ENCODE data around the gene MAFG.

MAFG gene

DNA sequence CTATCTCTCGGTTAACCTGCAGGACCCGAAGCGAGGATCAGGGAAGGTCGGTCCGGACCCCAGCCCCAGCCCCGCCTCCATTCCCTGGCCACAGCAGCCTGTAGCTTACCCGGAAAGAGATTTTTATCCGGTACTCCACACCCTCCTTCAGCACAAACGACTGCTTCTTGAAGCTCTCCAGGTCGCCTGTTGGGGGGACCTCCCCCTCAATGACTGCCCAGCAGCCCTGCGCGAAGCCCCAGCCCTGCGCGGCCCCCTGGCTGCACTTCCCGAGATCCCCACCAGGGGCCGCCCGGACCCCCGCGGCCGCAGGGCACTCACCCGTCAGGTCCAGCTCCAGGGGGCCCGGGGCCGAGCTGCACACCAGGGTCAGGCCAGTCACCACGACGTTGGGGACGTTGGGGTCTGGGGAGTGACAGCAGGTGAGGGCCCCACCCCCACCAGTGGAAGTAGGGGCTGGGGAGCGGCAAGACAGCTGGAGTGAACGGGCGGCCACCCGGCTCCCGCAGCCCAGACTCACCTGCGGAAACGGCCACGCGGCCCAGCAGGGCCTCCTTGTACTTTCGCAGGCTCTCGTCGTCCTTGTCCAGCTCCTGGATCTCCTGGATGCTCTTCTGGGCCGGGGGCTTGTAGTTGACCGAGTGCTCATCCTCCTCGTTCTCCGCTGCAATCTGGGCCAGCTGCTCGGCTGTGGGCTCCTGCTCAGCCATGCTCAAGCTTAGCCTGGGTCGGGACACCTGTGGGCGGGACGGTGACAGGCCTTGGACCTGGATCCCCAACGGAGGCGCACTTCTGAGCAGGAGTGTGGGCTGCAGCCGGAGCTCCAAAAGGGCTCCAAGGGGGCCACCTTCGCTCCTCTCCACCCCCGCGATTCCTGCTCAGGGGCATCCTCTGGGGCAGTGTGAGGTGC lies 58.1 kb downstream of the MAFG start (continued):
- TF ChIP-seq, protein P1, sequence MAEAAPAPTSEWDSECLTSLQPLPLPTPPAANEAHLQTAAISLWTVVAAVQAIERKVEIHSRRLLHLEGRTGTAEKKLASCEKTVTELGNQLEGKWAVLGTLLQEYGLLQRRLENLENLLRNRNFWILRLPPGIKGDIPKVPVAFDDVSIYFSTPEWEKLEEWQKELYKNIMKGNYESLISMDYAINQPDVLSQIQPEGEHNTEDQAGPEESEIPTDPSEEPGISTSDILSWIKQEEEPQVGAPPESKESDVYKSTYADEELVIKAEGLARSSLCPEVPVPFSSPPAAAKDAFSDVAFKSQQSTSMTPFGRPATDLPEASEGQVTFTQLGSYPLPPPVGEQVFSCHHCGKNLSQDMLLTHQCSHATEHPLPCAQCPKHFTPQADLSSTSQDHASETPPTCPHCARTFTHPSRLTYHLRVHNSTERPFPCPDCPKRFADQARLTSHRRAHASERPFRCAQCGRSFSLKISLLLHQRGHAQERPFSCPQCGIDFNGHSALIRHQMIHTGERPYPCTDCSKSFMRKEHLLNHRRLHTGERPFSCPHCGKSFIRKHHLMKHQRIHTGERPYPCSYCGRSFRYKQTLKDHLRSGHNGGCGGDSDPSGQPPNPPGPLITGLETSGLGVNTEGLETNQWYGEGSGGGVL (tag by site-specific recombination; IDR thresholded peaks at IDR 0.05), result peak; percentile 9; the same call in 1 of the 2 replicates
- TF ChIP-seq ZNF658 (tag by site-specific recombination; IDR thresholded peaks at IDR 0.05), result no peak
- TF ChIP-seq, protein P2, sequence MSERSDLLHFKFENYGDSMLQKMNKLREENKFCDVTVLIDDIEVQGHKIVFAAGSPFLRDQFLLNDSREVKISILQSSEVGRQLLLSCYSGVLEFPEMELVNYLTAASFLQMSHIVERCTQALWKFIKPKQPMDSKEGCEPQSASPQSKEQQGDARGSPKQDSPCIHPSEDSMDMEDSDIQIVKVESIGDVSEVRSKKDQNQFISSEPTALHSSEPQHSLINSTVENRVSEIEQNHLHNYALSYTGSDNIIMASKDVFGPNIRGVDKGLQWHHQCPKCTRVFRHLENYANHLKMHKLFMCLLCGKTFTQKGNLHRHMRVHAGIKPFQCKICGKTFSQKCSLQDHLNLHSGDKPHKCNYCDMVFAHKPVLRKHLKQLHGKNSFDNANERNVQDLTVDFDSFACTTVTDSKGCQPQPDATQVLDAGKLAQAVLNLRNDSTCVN (tag by site-specific recombination; optimal IDR thresholded peaks at IDR 0.05), result peak; percentile 81
- TF ChIP-seq ZNF19 (tag by site-specific recombination; IDR thresholded peaks at IDR 0.05; ENCODE audit: low read depth), result no peak
- peak; percentile 95 for TF ChIP-seq SCRT2 (tag by site-specific recombination; IDR thresholded peaks at IDR 0.05)
- no peak for TF ChIP-seq ZNF202 (tag by site-specific recombination; IDR thresholded peaks at IDR 0.05; ENCODE audit: borderline replicate concordance)
- TF ChIP-seq, protein P3, sequence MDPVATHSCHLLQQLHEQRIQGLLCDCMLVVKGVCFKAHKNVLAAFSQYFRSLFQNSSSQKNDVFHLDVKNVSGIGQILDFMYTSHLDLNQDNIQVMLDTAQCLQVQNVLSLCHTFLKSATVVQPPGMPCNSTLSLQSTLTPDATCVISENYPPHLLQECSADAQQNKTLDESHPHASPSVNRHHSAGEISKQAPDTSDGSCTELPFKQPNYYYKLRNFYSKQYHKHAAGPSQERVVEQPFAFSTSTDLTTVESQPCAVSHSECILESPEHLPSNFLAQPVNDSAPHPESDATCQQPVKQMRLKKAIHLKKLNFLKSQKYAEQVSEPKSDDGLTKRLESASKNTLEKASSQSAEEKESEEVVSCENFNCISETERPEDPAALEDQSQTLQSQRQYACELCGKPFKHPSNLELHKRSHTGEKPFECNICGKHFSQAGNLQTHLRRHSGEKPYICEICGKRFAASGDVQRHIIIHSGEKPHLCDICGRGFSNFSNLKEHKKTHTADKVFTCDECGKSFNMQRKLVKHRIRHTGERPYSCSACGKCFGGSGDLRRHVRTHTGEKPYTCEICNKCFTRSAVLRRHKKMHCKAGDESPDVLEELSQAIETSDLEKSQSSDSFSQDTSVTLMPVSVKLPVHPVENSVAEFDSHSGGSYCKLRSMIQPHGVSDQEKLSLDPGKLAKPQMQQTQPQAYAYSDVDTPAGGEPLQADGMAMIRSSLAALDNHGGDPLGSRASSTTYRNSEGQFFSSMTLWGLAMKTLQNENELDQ (tag by site-specific recombination; IDR thresholded peaks at IDR 0.05; ENCODE audit: low read depth), result no peak
- TF ChIP-seq ZFP41 (tag by site-specific recombination; IDR thresholded peaks at IDR 0.05; ENCODE audit: borderline replicate concordance), result no peak
- peak; percentile 82; the same call in 1 of the 2 replicates for TF ChIP-seq ZNF610 (tag by site-specific recombination; IDR thresholded peaks at IDR 0.05; ENCODE audit: borderline replicate concordance)
- TF ChIP-seq, protein P4, sequence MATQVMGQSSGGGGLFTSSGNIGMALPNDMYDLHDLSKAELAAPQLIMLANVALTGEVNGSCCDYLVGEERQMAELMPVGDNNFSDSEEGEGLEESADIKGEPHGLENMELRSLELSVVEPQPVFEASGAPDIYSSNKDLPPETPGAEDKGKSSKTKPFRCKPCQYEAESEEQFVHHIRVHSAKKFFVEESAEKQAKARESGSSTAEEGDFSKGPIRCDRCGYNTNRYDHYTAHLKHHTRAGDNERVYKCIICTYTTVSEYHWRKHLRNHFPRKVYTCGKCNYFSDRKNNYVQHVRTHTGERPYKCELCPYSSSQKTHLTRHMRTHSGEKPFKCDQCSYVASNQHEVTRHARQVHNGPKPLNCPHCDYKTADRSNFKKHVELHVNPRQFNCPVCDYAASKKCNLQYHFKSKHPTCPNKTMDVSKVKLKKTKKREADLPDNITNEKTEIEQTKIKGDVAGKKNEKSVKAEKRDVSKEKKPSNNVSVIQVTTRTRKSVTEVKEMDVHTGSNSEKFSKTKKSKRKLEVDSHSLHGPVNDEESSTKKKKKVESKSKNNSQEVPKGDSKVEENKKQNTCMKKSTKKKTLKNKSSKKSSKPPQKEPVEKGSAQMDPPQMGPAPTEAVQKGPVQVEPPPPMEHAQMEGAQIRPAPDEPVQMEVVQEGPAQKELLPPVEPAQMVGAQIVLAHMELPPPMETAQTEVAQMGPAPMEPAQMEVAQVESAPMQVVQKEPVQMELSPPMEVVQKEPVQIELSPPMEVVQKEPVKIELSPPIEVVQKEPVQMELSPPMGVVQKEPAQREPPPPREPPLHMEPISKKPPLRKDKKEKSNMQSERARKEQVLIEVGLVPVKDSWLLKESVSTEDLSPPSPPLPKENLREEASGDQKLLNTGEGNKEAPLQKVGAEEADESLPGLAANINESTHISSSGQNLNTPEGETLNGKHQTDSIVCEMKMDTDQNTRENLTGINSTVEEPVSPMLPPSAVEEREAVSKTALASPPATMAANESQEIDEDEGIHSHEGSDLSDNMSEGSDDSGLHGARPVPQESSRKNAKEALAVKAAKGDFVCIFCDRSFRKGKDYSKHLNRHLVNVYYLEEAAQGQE (tag by site-specific recombination; IDR thresholded peaks at IDR 0.05), result 0 out of 2 replicates have a peak, but pooled peaks have one; percentile 45
- no peak for TF ChIP-seq ZNF777 (tag by site-specific recombination; IDR thresholded peaks at IDR 0.05; ENCODE audit: borderline replicate concordance)
- TF ChIP-seq, protein P5, sequence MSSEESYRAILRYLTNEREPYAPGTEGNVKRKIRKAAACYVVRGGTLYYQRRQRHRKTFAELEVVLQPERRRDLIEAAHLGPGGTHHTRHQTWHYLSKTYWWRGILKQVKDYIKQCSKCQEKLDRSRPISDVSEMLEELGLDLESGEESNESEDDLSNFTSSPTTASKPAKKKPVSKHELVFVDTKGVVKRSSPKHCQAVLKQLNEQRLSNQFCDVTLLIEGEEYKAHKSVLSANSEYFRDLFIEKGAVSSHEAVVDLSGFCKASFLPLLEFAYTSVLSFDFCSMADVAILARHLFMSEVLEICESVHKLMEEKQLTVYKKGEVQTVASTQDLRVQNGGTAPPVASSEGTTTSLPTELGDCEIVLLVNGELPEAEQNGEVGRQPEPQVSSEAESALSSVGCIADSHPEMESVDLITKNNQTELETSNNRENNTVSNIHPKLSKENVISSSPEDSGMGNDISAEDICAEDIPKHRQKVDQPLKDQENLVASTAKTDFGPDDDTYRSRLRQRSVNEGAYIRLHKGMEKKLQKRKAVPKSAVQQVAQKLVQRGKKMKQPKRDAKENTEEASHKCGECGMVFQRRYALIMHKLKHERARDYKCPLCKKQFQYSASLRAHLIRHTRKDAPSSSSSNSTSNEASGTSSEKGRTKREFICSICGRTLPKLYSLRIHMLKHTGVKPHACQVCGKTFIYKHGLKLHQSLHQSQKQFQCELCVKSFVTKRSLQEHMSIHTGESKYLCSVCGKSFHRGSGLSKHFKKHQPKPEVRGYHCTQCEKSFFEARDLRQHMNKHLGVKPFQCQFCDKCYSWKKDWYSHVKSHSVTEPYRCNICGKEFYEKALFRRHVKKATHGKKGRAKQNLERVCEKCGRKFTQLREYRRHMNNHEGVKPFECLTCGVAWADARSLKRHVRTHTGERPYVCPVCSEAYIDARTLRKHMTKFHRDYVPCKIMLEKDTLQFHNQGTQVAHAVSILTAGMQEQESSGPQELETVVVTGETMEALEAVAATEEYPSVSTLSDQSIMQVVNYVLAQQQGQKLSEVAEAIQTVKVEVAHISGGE (tag by site-specific recombination; conservative IDR thresholded peaks at IDR 0.05; ENCODE audit: low read depth), result no peak; the same call in 1 of the 2 replicates
- no peak for TF ChIP-seq ZNF155 (tag by site-specific recombination; IDR thresholded peaks at IDR 0.05)
- TF ChIP-seq ZNF214 (tag by site-specific recombination; IDR thresholded peaks at IDR 0.05; ENCODE audit: borderline replicate concordance), result no peak
- TF ChIP-seq ZNF600 (tag by site-specific recombination; IDR thresholded peaks at IDR 0.05), result peak; percentile 79; the same call in 1 of the 2 replicates
- TF ChIP-seq KLF8 (tag by site-specific recombination; IDR thresholded peaks at IDR 0.05), result peak; percentile 17; the same call in 1 of the 2 replicates
- TF ChIP-seq, protein P6, sequence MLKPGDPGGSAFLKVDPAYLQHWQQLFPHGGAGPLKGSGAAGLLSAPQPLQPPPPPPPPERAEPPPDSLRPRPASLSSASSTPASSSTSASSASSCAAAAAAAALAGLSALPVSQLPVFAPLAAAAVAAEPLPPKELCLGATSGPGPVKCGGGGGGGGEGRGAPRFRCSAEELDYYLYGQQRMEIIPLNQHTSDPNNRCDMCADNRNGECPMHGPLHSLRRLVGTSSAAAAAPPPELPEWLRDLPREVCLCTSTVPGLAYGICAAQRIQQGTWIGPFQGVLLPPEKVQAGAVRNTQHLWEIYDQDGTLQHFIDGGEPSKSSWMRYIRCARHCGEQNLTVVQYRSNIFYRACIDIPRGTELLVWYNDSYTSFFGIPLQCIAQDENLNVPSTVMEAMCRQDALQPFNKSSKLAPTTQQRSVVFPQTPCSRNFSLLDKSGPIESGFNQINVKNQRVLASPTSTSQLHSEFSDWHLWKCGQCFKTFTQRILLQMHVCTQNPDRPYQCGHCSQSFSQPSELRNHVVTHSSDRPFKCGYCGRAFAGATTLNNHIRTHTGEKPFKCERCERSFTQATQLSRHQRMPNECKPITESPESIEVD (tag by site-specific recombination; IDR thresholded peaks at IDR 0.05), result no peak
- TF ChIP-seq BCL11A (tag by site-specific recombination; IDR thresholded peaks at IDR 0.05; ENCODE audit: low read depth), result peak; percentile 93
- peak; percentile 58; the same call in 1 of the 2 replicates for TF ChIP-seq IKZF3 (tag by site-specific recombination; IDR thresholded peaks at IDR 0.05)
- TF ChIP-seq, protein P7, sequence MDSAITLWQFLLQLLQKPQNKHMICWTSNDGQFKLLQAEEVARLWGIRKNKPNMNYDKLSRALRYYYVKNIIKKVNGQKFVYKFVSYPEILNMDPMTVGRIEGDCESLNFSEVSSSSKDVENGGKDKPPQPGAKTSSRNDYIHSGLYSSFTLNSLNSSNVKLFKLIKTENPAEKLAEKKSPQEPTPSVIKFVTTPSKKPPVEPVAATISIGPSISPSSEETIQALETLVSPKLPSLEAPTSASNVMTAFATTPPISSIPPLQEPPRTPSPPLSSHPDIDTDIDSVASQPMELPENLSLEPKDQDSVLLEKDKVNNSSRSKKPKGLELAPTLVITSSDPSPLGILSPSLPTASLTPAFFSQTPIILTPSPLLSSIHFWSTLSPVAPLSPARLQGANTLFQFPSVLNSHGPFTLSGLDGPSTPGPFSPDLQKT (IDR thresholded peaks at IDR 0.05; ENCODE audit: borderline replicate concordance, low read depth, low read length), result no peak
- TF ChIP-seq GLI2 (tag by site-specific recombination; IDR thresholded peaks at IDR 0.05; ENCODE audit: borderline replicate concordance, low read depth), result no peak
